RWPE2 (cell line): ENCODE measurements around the gene NLRP4.

Experiments used
- ATAC-seq: fragments of 200-7000 bp; cut with Tn5 transposase; 3 replicates; pipeline ENCODE4 v1.9.1; 2021; ENCODE audit warnings: low read depth
- DNase-seq: peaks from one replicate; pipeline ENCODE4 v3.0.0-alpha.2; 2020; ENCODE audit warnings: low spot score
- H3K27ac ChIP-seq: fragments of 450-650 bp; 2 replicates; pipeline ENCODE4 v1.5.1; 2017; ENCODE audit warnings: mild to moderate bottlenecking; ENCODE audit not compliant: poor library complexity, severe bottlenecking
- H3K27me3 ChIP-seq: fragments of 250-450 bp; sonication (Bioruptor Pico); 2 replicates; pipeline ENCODE4 v1.5.1; 2021; ENCODE audit warnings: mild to moderate bottlenecking, moderate library complexity; ENCODE audit not compliant: insufficient read depth, poor library complexity, severe bottlenecking
- H3K36me3 ChIP-seq: fragments of 250-450 bp; sonication (Bioruptor Pico); 2 replicates; pipeline ENCODE4 v1.5.1; 2020; ENCODE audit warnings: low read depth, mild to moderate bottlenecking, moderate library complexity
- H3K4me1 ChIP-seq: fragments of 250-450 bp; sonication (Bioruptor Pico); 2 replicates; pipeline ENCODE4 v1.5.1; 2021; ENCODE audit warnings: mild to moderate bottlenecking, moderate library complexity; ENCODE audit not compliant: insufficient read depth, poor library complexity, severe bottlenecking
- H3K4me3 ChIP-seq: fragments of 250-450 bp; sonication (Bioruptor Pico); 2 replicates; pipeline ENCODE4 v1.5.1; 2021; ENCODE audit warnings: mild to moderate bottlenecking, moderate library complexity; ENCODE audit not compliant: severe bottlenecking
- H3K9me3 ChIP-seq: fragments of 250-450 bp; sonication (Bioruptor Pico); 2 replicates; pipeline ENCODE4 v1.5.1; 2021; ENCODE audit warnings: mild to moderate bottlenecking, moderate library complexity; ENCODE audit not compliant: severe bottlenecking
- TF ChIP-seq, protein P1 (sequence below): fragments of 450-650 bp; IDR thresholded peaks from one replicate; pipeline ENCODE4 v1.5.1; 2017; ENCODE audit warnings: mild to moderate bottlenecking, moderate library complexity; ENCODE audit not compliant: poor library complexity, severe bottlenecking

NLRP4 gene

DNA sequence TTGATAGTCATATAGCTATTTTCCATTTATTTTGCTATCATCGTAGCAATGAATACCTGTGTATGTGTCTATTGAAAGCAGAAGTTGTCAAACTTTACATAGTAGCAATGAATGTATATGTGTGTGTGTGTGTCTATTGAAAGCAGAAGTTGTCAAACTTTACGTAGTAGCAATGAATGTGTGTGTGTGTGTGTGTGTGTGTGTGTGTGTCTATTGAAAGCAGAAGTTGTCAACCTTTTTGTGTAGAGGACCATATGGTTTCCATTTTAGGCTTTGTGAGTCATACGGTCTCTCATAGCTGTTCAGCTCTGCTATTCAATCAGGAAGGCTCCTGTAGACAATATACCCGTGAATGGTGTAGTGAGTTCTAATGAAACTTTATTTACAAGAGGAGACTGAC lies 20.8 kb downstream of the NLRP4 start:
- no peaks in the 10 kb centered on the region for H3K9me3 ChIP-seq
- H3K36me3 ChIP-seq = no peaks in the 10 kb centered on the region
- TF ChIP-seq, protein P1, sequence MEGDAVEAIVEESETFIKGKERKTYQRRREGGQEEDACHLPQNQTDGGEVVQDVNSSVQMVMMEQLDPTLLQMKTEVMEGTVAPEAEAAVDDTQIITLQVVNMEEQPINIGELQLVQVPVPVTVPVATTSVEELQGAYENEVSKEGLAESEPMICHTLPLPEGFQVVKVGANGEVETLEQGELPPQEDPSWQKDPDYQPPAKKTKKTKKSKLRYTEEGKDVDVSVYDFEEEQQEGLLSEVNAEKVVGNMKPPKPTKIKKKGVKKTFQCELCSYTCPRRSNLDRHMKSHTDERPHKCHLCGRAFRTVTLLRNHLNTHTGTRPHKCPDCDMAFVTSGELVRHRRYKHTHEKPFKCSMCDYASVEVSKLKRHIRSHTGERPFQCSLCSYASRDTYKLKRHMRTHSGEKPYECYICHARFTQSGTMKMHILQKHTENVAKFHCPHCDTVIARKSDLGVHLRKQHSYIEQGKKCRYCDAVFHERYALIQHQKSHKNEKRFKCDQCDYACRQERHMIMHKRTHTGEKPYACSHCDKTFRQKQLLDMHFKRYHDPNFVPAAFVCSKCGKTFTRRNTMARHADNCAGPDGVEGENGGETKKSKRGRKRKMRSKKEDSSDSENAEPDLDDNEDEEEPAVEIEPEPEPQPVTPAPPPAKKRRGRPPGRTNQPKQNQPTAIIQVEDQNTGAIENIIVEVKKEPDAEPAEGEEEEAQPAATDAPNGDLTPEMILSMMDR = no peak
- DNase-seq = no peak
- no peaks in the 10 kb centered on the region for H3K27me3 ChIP-seq
- H3K27ac ChIP-seq = no peak overlapping the region
- H3K4me1 ChIP-seq = no peaks in the 10 kb centered on the region
- no peak for ATAC-seq
- H3K4me3 ChIP-seq = no peak overlapping the region

DNA sequence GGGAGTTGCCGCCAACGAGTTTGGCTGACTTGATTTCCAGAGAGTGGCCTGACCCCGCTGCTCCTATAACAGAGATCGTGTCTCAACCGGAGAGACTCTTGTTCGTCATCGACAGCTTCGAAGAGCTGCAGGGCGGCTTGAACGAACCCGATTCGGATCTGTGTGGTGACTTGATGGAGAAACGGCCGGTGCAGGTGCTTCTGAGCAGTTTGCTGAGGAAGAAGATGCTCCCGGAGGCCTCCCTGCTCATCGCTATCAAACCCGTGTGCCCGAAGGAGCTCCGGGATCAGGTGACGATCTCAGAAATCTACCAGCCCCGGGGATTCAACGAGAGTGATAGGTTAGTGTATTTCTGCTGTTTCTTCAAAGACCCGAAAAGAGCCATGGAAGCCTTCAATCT lies 21.6 kb downstream of the NLRP4 start:
- TF ChIP-seq, protein P1 = no peak
- ATAC-seq = no peak
- Histone ChIP-seq H3K27ac (no peak overlapping the region), H3K9me3 (no peaks in the 10 kb centered on the region), H3K4me3 (no peak overlapping the region), H3K27me3 (no peaks in the 10 kb centered on the region), H3K36me3 (no peaks in the 10 kb centered on the region), H3K4me1 (no peaks in the 10 kb centered on the region)
- no peak for DNase-seq

DNA sequence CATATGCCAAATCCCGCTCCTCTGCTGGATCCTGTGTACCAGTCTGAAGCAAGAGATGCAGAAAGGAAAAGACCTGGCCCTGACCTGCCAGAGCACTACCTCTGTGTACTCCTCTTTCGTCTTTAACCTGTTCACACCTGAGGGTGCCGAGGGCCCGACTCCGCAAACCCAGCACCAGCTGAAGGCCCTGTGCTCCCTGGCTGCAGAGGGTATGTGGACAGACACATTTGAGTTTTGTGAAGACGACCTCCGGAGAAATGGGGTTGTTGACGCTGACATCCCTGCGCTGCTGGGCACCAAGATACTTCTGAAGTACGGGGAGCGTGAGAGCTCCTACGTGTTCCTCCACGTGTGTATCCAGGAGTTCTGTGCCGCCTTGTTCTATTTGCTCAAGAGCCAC lies 22.1 kb downstream of the NLRP4 start:
- DNase-seq (no peak), ATAC-seq (no peak)
- no peaks in the 10 kb centered on the region for H3K27me3 ChIP-seq
- H3K4me1 ChIP-seq = no peaks in the 10 kb centered on the region
- TF ChIP-seq, protein P1 = no peak
- no peaks in the 10 kb centered on the region for H3K36me3 ChIP-seq
- H3K27ac ChIP-seq = no peak overlapping the region
- no peak overlapping the region for H3K4me3 ChIP-seq
- H3K9me3 ChIP-seq = no peaks in the 10 kb centered on the region

DNA sequence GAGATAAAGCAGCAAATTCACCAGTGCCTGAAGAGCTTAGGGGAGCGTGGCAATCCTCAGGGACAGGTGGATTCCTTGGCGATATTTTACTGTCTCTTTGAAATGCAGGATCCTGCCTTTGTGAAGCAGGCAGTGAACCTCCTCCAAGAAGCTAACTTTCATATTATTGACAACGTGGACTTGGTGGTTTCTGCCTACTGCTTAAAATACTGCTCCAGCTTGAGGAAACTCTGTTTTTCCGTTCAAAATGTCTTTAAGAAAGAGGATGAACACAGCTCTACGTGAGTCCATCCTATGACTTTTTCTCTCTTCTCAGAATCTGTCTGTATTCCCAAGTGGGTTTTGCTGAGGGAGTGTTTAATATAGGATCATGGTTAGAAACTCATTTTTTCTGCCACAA lies 22.6 kb downstream of the NLRP4 start:
- Histone ChIP-seq H3K4me1 (no peaks in the 10 kb centered on the region), H3K36me3 (no peaks in the 10 kb centered on the region), H3K9me3 (no peaks in the 10 kb centered on the region), H3K27me3 (no peaks in the 10 kb centered on the region), H3K27ac (no peak overlapping the region), H3K4me3 (no peak overlapping the region)
- DNase-seq (no peak), ATAC-seq (no peak)
- TF ChIP-seq, protein P1 = no peak

DNA sequence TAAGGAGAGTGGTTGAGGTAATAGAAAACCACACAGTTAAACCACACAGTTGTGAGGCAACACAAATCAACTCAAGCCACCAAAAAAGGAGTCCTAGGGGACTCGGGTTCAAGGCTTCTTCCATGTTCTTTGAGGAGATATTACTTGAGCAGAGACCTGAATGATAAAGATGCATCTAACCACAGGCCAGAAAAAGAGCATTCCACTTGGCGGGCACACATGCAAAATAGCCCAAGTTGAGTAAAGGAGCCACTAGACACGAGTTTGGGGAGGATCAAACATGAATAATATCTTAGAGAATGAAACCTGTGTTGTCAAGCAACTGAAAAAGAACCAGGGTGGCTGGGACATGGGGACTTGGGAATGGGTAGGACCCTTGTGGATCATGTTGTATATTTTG lies 30.2 kb downstream of the NLRP4 start:
- Histone ChIP-seq H3K4me3 (no peak overlapping the region), H3K9me3 (peaks cover 3% of the 10 kb centered on the region), H3K27me3 (no peaks in the 10 kb centered on the region), H3K4me1 (no peaks in the 10 kb centered on the region), H3K27ac (no peak overlapping the region), H3K36me3 (no peaks in the 10 kb centered on the region)
- TF ChIP-seq, protein P1 = no peak
- DNase-seq (no peak), ATAC-seq (no peak)
